ENCODE data around the gene EYA2. TPM values are rescaled to one million over a fixed set of nuclear protein-coding genes. Genes with fewer than 3 reads are reported as not detected.

The EYA2 gene
- total and polyA plus RNA-seq, 4 donors = 1.6 to 4.4 (median 2.1) TPM

DNA sequence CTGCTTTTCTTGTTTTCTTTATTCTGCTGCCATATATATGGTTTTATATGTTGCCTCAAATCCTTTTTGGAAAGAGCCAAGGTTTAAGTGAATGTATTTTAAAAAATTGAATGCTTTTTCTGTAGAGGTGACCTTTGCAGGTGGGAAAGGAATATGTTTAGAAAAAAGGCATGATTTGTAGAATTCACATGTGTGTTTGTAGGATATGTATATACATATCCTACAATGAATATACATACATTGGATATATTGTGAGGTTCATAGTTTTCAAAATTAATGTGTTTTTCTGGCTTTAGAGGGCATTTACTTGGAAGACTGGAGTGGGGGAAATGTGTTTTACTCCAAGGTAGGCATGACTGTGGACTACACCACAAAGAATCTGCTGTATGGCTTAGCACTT, 4.0 kb upstream of the EYA2 start:
- H3K9me3 ChIP-seq (ENCODE audit: control insufficient read depth in 4 of 4, insufficient read depth in 3 of 4, low read length in 3 of 4) = peaks cover 0 to 9% (median 1%) of the 10 kb centered on the region in 4 donors
- H3K36me3 ChIP-seq (ENCODE audit: control insufficient read depth in 4 of 4, insufficient read depth in 4 of 4, low read length in 4 of 4) = no peaks in the 10 kb centered on the region
- DNase-seq (no peak), ATAC-seq (ENCODE audit: insufficient read depth, low FRiP score) (no peak)
- TF ChIP-seq CTCF (IDR thresholded peaks at IDR 0.05; ENCODE audit: control extremely low read depth, extremely low read depth) = no peak
- H3K9ac ChIP-seq (ENCODE audit: insufficient read depth in 1 of 2, low read length in 2 of 2) = no peak overlapping the region
- H3K4me1 ChIP-seq (ENCODE audit: control insufficient read depth in 5 of 5, insufficient read depth in 5 of 5, low read length in 5 of 5) = peaks cover 0 to 7% (median 0%) of the 10 kb centered on the region in 5 donors
- H3K4me3 ChIP-seq = no peak overlapping the region
- no peak overlapping the region for H3K27ac ChIP-seq (ENCODE audit: low read depth in 1 of 2, low read length in 1 of 2)
- peaks cover 11 to 24% (median 20%) of the 10 kb centered on the region in 3 donors for H3K27me3 ChIP-seq (ENCODE audit: control insufficient read depth in 3 of 3, insufficient read depth in 3 of 3, low read length in 2 of 3)

DNA sequence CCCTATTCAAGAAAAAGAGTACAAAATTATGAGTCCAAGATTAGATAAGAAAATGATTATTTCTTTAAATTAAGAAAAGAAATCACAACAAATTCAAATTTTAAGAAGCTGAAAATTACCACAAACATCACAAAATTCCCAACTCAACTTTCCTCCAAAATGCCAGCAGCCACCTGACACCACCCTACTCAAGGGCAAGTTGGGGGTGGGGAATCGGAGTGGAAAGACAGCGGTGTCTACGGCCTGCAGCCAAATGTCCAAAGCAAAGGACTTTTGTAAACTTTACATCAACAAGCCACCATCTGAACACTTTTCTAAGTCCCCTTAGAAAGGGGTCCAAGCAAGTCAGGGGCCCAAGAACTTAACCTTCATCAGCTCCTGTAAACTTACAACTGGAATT, 1.6 kb upstream of the EYA2 start:
- no peak overlapping the region for H3K4me3 ChIP-seq
- peaks cover 0 to 9% (median 3%) of the 10 kb centered on the region in 4 donors for H3K9me3 ChIP-seq (ENCODE audit: control insufficient read depth in 4 of 4, insufficient read depth in 3 of 4, low read length in 3 of 4)
- no peak for ATAC-seq (ENCODE audit: insufficient read depth, low FRiP score)
- no peak for DNase-seq
- no peak overlapping the region for H3K9ac ChIP-seq (ENCODE audit: insufficient read depth in 1 of 2, low read length in 2 of 2)
- H3K27me3 ChIP-seq (ENCODE audit: control insufficient read depth in 3 of 3, insufficient read depth in 3 of 3, low read length in 2 of 3) = peaks cover 20 to 41% (median 35%) of the 10 kb centered on the region in 3 donors
- no peaks in the 10 kb centered on the region for H3K36me3 ChIP-seq (ENCODE audit: control insufficient read depth in 4 of 4, insufficient read depth in 4 of 4, low read length in 4 of 4)
- no peak for TF ChIP-seq CTCF (IDR thresholded peaks at IDR 0.05; ENCODE audit: control extremely low read depth, extremely low read depth)
- WGBS, 2 donors = 77 to 86% methylated on average over 3 of the region's 3 CpGs
- H3K4me1 ChIP-seq (ENCODE audit: control insufficient read depth in 5 of 5, insufficient read depth in 5 of 5, low read length in 5 of 5) = peaks cover 0 to 11% (median 0%) of the 10 kb centered on the region in 5 donors
- H3K27ac ChIP-seq (ENCODE audit: low read depth in 1 of 2, low read length in 1 of 2) = no peak overlapping the region

DNA sequence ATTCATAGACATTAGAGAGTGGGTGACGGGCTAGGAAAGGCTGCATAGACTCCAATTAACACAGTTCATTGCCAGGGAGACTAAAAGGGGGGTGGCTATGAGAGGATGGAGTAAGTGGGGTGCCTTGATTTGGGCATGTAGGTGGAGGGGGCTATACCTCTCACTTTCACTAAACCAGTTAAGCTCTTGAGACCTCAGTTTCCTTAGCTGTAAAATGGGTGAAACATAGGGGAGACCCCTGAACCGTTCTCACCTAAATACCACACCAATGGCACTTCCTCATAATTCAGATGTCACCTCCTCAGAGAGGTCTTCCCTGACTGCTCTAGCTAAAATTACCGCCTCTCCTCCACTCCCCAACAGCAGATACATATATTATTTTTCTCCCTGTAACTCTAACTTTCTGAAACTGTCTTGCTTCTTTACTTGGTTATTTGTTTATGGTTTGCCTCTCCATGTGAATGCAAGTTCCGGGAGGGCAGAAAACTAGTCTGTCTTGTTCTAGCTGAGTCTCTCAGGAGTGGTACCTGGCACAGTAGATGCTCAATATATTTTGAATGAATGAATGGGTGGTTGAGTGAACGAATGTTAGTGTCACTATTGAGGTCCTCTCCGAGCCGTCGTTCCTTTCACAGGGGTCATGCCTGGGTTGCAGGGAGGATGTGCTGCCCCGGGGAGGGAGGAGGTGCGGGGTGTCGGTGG, 615 bp upstream of the EYA2 start:
- WGBS, 2 donors = 22% methylated on average over 11 of the region's 11 CpGs
- Histone ChIP-seq H3K9ac (ENCODE audit: insufficient read depth in 1 of 2, low read length in 2 of 2) (no peak overlapping the region), H3K4me3 (no peak overlapping the region), H3K4me1 (ENCODE audit: control insufficient read depth in 5 of 5, insufficient read depth in 5 of 5, low read length in 5 of 5) (peaks cover 0 to 11% (median 0%) of the 10 kb centered on the region in 5 donors), H3K36me3 (ENCODE audit: control insufficient read depth in 4 of 4, insufficient read depth in 4 of 4, low read length in 4 of 4) (no peaks in the 10 kb centered on the region), H3K27me3 (ENCODE audit: control insufficient read depth in 3 of 3, insufficient read depth in 3 of 3, low read length in 2 of 3) (peaks cover 20 to 49% (median 37%) of the 10 kb centered on the region in 3 donors), H3K27ac (ENCODE audit: low read depth in 1 of 2, low read length in 1 of 2) (no peak overlapping the region), H3K9me3 (ENCODE audit: control insufficient read depth in 4 of 4, insufficient read depth in 3 of 4, low read length in 3 of 4) (peaks cover 0 to 9% (median 3%) of the 10 kb centered on the region in 4 donors)
- no peak for TF ChIP-seq CTCF (IDR thresholded peaks at IDR 0.05; ENCODE audit: control extremely low read depth, extremely low read depth)
- DNase-seq (no peak), ATAC-seq (ENCODE audit: insufficient read depth, low FRiP score) (no peak)
